ENCODE results near the gene CDH23. TPM values are rescaled to one million over a fixed set of nuclear protein-coding genes. Genes with fewer than 3 reads are reported as not detected.

The CDH23 gene
- total RNA-seq, 4 donors from 2014 or later: 2.9 to 16.1 (median 5.9) TPM

GRCh38 chr10:71622616-71623015 is 225.9 kb downstream of the CDH23 start:
- 91 to 100% methylated on average over 1 to 8 of the region's 8 CpGs for WGBS, 2 donors (ENCODE audit: low coverage in 1 of 2)
- intact Hi-C loops (cut with DNase I; ENCODE audit: low total_unique reads) (no loop called here), in situ Hi-C loops (cut with MboI; ENCODE audit: low pct_ligation_motif_present in 1 of 4, low pct_unique_long_range_greater_than_20kb in 1 of 4, low sequenced_read_pairs in 3 of 4) (no loop called here)
- no peak for TF ChIP-seq CTCF (IDR thresholded peaks at IDR 0.05)
- TF ChIP-seq POLR2A (IDR thresholded peaks at IDR 0.05): no peak
- TF ChIP-seq POLR2AphosphoS5 (IDR thresholded peaks at IDR 0.05): no peak
- TF ChIP-seq EP300 (IDR thresholded peaks at IDR 0.05; ENCODE audit: low read depth): no peak
- H3K36me3 ChIP-seq: no peaks in the 10 kb centered on the region
- no peaks in the 10 kb centered on the region for H3K27me3 ChIP-seq
- H3K4me1 ChIP-seq: peaks cover 0 to 10% (median 4%) of the 10 kb centered on the region in 4 donors
- no peak overlapping the region for H3K27ac ChIP-seq
- H3K4me3 ChIP-seq: no peak overlapping the region
- DNase-seq: no peak
- no peaks in the 10 kb centered on the region for H3K9me3 ChIP-seq

- in situ Hi-C loops (cut with MboI; ENCODE audit: low pct_ligation_motif_present in 1 of 4, low pct_unique_long_range_greater_than_20kb in 1 of 4, low sequenced_read_pairs in 3 of 4) (no loop called here), intact Hi-C loops (cut with DNase I; ENCODE audit: low total_unique reads) (no loop called here)
- H3K36me3 ChIP-seq: no peaks in the 10 kb centered on the region
- no peak overlapping the region for H3K27ac ChIP-seq
- H3K4me3 ChIP-seq: no peak overlapping the region
- no peaks in the 10 kb centered on the region for H3K27me3 ChIP-seq
- peaks cover 0 to 10% (median 4%) of the 10 kb centered on the region in 4 donors for H3K4me1 ChIP-seq
- DNase-seq: peak; percentile 26
- H3K9me3 ChIP-seq: no peaks in the 10 kb centered on the region
- TF ChIP-seq POLR2AphosphoS5 (IDR thresholded peaks at IDR 0.05): no peak
- TF ChIP-seq EP300 (IDR thresholded peaks at IDR 0.05; ENCODE audit: low read depth): no peak
- TF ChIP-seq POLR2A (IDR thresholded peaks at IDR 0.05): no peak
- TF ChIP-seq CTCF (IDR thresholded peaks at IDR 0.05): peak in 3 of 5 experiments; percentile 7 to 32 (median 11)
- 6 to 57% methylated on average over 3 to 11 of the region's 11 CpGs for WGBS, 2 donors (ENCODE audit: low coverage in 1 of 2)
Observed at GRCh38 chr10:71623098-71623985, 226.6 kb downstream of the CDH23 start.

- Histone ChIP-seq H3K4me1 (peaks cover 0 to 10% (median 4%) of the 10 kb centered on the region in 4 donors), H3K9me3 (no peaks in the 10 kb centered on the region), H3K27ac (no peak overlapping the region), H3K27me3 (no peaks in the 10 kb centered on the region), H3K4me3 (no peak overlapping the region), H3K36me3 (no peaks in the 10 kb centered on the region)
- in situ Hi-C loops (cut with MboI; ENCODE audit: low pct_ligation_motif_present in 1 of 4, low pct_unique_long_range_greater_than_20kb in 1 of 4, low sequenced_read_pairs in 3 of 4): no loop called here
- 90% methylated on average over 9 of the region's 9 CpGs; no CpG with 5 or more reads in 1 of the 2 donors for WGBS, 2 donors (ENCODE audit: low coverage in 1 of 2)
- no peak for TF ChIP-seq POLR2A (IDR thresholded peaks at IDR 0.05)
- TF ChIP-seq EP300 (IDR thresholded peaks at IDR 0.05; ENCODE audit: low read depth): no peak
- no peak for TF ChIP-seq POLR2AphosphoS5 (IDR thresholded peaks at IDR 0.05)
- TF ChIP-seq CTCF (IDR thresholded peaks at IDR 0.05): no peak
- no peak for DNase-seq
- intact Hi-C loops (cut with DNase I; ENCODE audit: low total_unique reads): no loop called here
Observed at GRCh38 chr10:71623986-71624291, 227.2 kb downstream of the CDH23 start.

- WGBS, 2 donors (ENCODE audit: low coverage in 1 of 2): 77 to 89% methylated on average over 6 to 11 of the region's 11 CpGs
- peaks cover 0 to 10% (median 4%) of the 10 kb centered on the region in 4 donors for H3K4me1 ChIP-seq
- intact Hi-C loops (cut with DNase I; ENCODE audit: low total_unique reads): no loop called here
Observed at GRCh38 chr10:71625445-71626175, 228.9 kb downstream of the CDH23 start.

More at GRCh38 chr10:71625445-71626175, 228.9 kb downstream of the CDH23 start:
- Histone ChIP-seq H3K27ac (no peak overlapping the region), H3K27me3 (no peaks in the 10 kb centered on the region), H3K36me3 (no peaks in the 10 kb centered on the region), H3K4me3 (no peak overlapping the region), H3K9me3 (no peaks in the 10 kb centered on the region)
- DNase-seq: no peak
- no peak for TF ChIP-seq CTCF (IDR thresholded peaks at IDR 0.05)
- TF ChIP-seq EP300 (IDR thresholded peaks at IDR 0.05; ENCODE audit: low read depth): no peak
- TF ChIP-seq POLR2A (IDR thresholded peaks at IDR 0.05): no peak
- no peak for TF ChIP-seq POLR2AphosphoS5 (IDR thresholded peaks at IDR 0.05)
- in situ Hi-C loops (cut with MboI; ENCODE audit: low pct_ligation_motif_present in 1 of 4, low pct_unique_long_range_greater_than_20kb in 1 of 4, low sequenced_read_pairs in 3 of 4): no loop called here

Measured in transverse colon (tissue), 4 donors.